Small intestine (tissue), 7 donors: Measurements from ENCODE around the gene MSL2. TPM values are rescaled to one million over a fixed set of nuclear protein-coding genes. Genes with fewer than 3 reads are reported as not detected.
"Not testable (repeated sequence)": the region's sequence is repeated elsewhere in the genome, so short reads cannot be mapped to it uniquely, and the experiment has no call there.

Source experiments
- DNase-seq, 2 donors: peaks; one replicate each; pipeline versions ENCODE4 v3.0.0 to v3.0.0-alpha.2; 2013
- FAIRE-seq: peaks from 2 replicates; lab custom pipeline; 2012; peaks lifted over from hg19 to GRCh38; lab: Jason Lieb, UNC
- H3K27ac ChIP-seq, 3 donors: one replicate each; pipeline ENCODE4 v1.5.1; 2013; ENCODE audit warnings: low read length in 2 of 3, mild to moderate bottlenecking in 2 of 3, control low read depth in 1 of 3, inconsistent platforms in 1 of 3, low read depth in 1 of 3, moderate library complexity in 1 of 3
- H3K27me3 ChIP-seq, 3 donors: one replicate each; pipeline ENCODE4 v1.6.1; 2013; ENCODE audit warnings: low read length in 3 of 3, inconsistent platforms in 1 of 3; ENCODE audit not compliant: control insufficient read depth in 3 of 3, insufficient read depth in 3 of 3
- H3K36me3 ChIP-seq, 3 donors: one replicate each; pipeline ENCODE4 v1.6.1; 2013; ENCODE audit warnings: low read length in 3 of 3, inconsistent platforms in 1 of 3, low read depth in 1 of 3, mild to moderate bottlenecking in 1 of 3, moderate library complexity in 1 of 3; ENCODE audit not compliant: control insufficient read depth in 3 of 3, insufficient read depth in 2 of 3
- H3K4me1 ChIP-seq, 3 donors: one replicate each; pipeline ENCODE4 v1.6.1; 2013; ENCODE audit warnings: low read length in 2 of 3, inconsistent platforms in 1 of 3, low read depth in 1 of 3, mild to moderate bottlenecking in 1 of 3, moderate library complexity in 1 of 3; ENCODE audit not compliant: control insufficient read depth in 3 of 3, insufficient read depth in 2 of 3
- H3K4me3 ChIP-seq, 3 donors: one replicate each; pipeline ENCODE4 v1.5.1; 2013; ENCODE audit warnings: low read length in 3 of 3, control low read depth in 1 of 3, inconsistent platforms in 1 of 3, low read depth in 1 of 3, mild to moderate bottlenecking in 1 of 3, moderate library complexity in 1 of 3
- H3K9me3 ChIP-seq, 2 donors: one replicate each; pipeline ENCODE4 v1.6.1; 2013; ENCODE audit warnings: low read depth in 1 of 2, low read length in 1 of 2; ENCODE audit not compliant: control insufficient read depth in 2 of 2, insufficient read depth in 1 of 2
- WGBS, 3 donors: extraction: QIAGEN DNeasy Blood & Tissue Kit; methylation state at CpG; one replicate each; pipeline ENCODE4 v1.1.7; 2013; 5-methylcytosine and 5-hydroxymethylcytosine counted together
- polyA plus RNA-seq, 4 donors: library from polyadenylated mRNA; stranded (reverse) in 3 of 4; unstranded in 1 of 4; fragments of 200-250 nt in 3 of 4; fragments of 120-200 nt in 1 of 4; gene quantifications; one replicate each; pipeline versions ENCODE4 v1.2.1 to v1.2.3, GENCODE V29; 2013
- donor health status: healthy with polysubstance abuse.
- donor health status: control.
- donor health status: control.
- donor health status: Bipolar disorder and iron deficiency.
- donor health status: healthy.

Gene MSL2
- polyA plus RNA-seq, 4 donors: 3.8 to 29.9 (median 6.5) TPM

GRCh38 chr3:136149667-136150066, 46.5 kb downstream of the MSL2 start:
- Histone ChIP-seq H3K27me3 (no peaks in the 10 kb centered on the region), H3K27ac (no peak overlapping the region), H3K4me1 (peaks cover 0 to 4% (median 1%) of the 10 kb centered on the region in 3 donors), H3K4me3 (no peak overlapping the region), H3K9me3 (no peaks in the 10 kb centered on the region), H3K36me3 (peaks cover 4 to 15% (median 12%) of the 10 kb centered on the region in 3 donors)
- WGBS, 3 donors: 60 to 71% (median 68%) methylated on average over 3 of the region's 3 CpGs
- no peak for FAIRE-seq
- no peak for DNase-seq

DNA sequence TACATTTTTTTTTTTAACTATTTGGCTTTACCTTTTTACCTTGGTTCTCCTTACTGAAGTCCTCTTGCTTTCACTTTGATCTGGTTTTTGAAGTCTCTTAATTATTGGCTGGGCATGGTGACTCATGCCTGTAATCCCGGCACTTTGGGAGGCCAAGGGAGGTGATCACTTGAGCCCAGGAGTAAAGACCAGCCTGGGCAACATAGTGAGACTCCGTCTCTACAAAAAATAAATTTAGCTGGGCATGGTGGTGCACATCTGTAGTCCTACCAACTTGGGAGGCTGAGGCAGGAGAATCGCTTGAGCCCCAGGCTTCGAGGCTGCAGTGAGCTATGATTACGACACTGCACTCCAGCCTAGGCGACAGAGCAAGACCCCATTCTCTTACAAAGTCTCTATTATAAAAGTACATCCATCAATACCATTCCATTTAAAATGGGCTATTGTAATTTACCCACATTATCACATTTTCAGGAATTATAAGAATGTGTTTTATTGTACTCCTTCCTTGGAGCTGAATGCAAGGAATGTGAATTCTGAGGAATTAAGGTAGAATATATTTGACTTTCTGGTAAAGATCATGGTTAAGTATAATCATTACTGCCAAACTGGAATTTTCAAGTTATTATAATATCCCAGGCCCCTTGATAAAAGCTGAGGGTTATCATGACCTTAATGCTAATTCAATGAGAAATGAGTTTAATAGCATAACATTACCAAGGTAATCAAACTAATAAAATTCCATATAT, 49.0 kb downstream of the MSL2 start:
- 82 to 91% (median 87%) methylated on average over 6 of the region's 6 CpGs for WGBS, 3 donors
- Histone ChIP-seq H3K4me1 (peaks cover 0 to 4% (median 0%) of the 10 kb centered on the region in 3 donors), H3K9me3 (no peaks in the 10 kb centered on the region), H3K27ac (no peak overlapping the region), H3K36me3 (peaks cover 4 to 15% (median 12%) of the 10 kb centered on the region in 3 donors), H3K27me3 (no peaks in the 10 kb centered on the region), H3K4me3 (no peak overlapping the region)
- DNase-seq (peak in 1 of 2 donors; percentile 23), FAIRE-seq (no peak)

GRCh38 chr3:136144397-136144796, 51.7 kb downstream of the MSL2 start:
- H3K27ac ChIP-seq, H3K4me3 ChIP-seq, DNase-seq, H3K4me1 ChIP-seq, H3K36me3 ChIP-seq, H3K27me3 ChIP-seq, FAIRE-seq, H3K9me3 ChIP-seq: not testable (repeated sequence)
- WGBS, 3 donors: 98 to 100% (median 98%) methylated on average over 4 of the region's 4 CpGs

DNA sequence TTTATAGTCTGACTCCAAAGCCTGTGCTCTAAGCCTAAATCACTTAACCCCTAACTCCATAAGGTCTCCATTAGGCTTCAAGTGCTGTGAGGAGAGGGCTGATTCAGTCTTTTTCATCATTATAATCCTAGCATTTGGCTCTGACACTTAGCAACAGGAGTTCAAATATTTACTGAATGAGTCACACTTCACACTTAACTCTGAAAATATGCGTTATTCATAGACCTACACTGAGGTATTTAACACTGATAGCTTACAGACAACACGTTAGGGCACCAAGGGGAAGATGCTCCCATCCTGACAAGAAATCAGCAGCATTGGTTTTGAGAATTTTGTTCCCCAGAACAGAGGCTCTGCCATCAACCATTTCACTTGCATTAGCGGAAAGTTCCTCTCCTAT, 53.5 kb downstream of the MSL2 start:
- no peak overlapping the region for H3K27ac ChIP-seq

GRCh38 chr3:136141891-136142290, 54.2 kb downstream of the MSL2 start:
- 88 to 91% (median 89%) methylated on average over 4 of the region's 4 CpGs for WGBS, 3 donors
- peaks cover 0 to 3% (median 0%) of the 10 kb centered on the region in 3 donors for H3K36me3 ChIP-seq
- H3K27me3 ChIP-seq: no peaks in the 10 kb centered on the region
- H3K4me1 ChIP-seq: no peaks in the 10 kb centered on the region
- H3K27ac ChIP-seq: no peak overlapping the region
- FAIRE-seq: no peak
- no peaks in the 10 kb centered on the region for H3K9me3 ChIP-seq
- H3K4me3 ChIP-seq: no peak overlapping the region
- no peak for DNase-seq

More for the DNA sequence above, 53.5 kb downstream of the MSL2 start:
- H3K36me3 ChIP-seq: peaks cover 0 to 6% (median 3%) of the 10 kb centered on the region in 3 donors
- 40 to 54% (median 43%) methylated on average over 3 of the region's 3 CpGs for WGBS, 3 donors
- peaks cover 0 to 2% (median 0%) of the 10 kb centered on the region in 3 donors for H3K4me1 ChIP-seq
- no peaks in the 10 kb centered on the region for H3K9me3 ChIP-seq
- DNase-seq: peak in 1 of 2 donors; percentile 26
- H3K27me3 ChIP-seq: no peaks in the 10 kb centered on the region
- FAIRE-seq: no peak
- no peak overlapping the region for H3K4me3 ChIP-seq

DNA sequence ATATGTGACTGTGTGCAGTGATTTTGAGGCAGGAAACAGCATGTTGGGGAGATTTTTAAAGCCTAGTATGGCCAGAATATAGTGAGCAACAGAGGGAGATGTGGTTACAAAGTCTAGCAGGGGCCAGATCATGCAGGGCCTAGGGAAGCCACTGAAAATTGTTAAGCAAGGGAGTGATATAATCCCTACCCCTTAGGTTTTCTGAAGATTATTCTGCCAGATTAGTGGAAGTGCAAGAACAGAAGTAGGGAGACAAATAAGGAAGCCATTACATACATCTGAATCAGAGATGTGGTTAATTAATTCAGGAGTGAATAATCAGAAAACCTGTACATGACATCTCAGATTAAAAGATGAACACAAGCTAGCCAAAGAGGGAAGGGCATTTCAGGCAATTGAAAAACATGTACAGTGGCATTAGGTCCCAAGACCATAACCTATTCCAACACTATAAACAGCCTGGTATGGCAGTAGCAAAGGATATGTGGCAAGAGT, 54.8 kb downstream of the MSL2 start:
- H3K4me3 ChIP-seq: no peak overlapping the region
- peaks cover 0 to 3% (median 0%) of the 10 kb centered on the region in 3 donors for H3K36me3 ChIP-seq
- no peaks in the 10 kb centered on the region for H3K9me3 ChIP-seq
- no peaks in the 10 kb centered on the region for H3K27me3 ChIP-seq
- no peak for DNase-seq
- FAIRE-seq: no peak
- H3K27ac ChIP-seq: no peak overlapping the region
- no peaks in the 10 kb centered on the region for H3K4me1 ChIP-seq

DNA sequence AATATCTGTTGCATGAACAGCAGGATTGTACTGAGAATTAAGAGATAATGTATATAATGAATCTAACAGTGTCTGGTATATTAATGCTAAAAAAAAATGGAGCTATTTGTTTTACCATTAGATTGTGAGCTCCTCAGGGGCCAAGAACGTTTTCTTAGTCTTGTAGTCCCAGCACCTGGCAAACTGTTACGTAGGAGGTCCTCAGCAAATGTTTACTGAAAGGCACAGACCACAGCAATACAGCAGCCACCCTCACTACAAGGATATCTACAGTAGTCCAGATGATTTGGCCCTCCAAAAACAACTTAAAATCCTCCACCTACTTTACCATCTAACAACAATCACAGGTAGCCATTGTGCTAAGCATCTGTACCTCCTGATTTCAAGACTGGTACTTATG, 59.7 kb downstream of the MSL2 start:
- DNase-seq (no peak), FAIRE-seq (no peak)
- Histone ChIP-seq H3K9me3 (no peaks in the 10 kb centered on the region), H3K27ac (no peak overlapping the region), H3K36me3 (no peaks in the 10 kb centered on the region), H3K4me3 (no peak overlapping the region), H3K27me3 (no peaks in the 10 kb centered on the region), H3K4me1 (peaks cover 0 to 4% (median 0%) of the 10 kb centered on the region in 3 donors)
- 35 to 56% (median 52%) methylated on average over 2 of the region's 2 CpGs for WGBS, 3 donors

DNA sequence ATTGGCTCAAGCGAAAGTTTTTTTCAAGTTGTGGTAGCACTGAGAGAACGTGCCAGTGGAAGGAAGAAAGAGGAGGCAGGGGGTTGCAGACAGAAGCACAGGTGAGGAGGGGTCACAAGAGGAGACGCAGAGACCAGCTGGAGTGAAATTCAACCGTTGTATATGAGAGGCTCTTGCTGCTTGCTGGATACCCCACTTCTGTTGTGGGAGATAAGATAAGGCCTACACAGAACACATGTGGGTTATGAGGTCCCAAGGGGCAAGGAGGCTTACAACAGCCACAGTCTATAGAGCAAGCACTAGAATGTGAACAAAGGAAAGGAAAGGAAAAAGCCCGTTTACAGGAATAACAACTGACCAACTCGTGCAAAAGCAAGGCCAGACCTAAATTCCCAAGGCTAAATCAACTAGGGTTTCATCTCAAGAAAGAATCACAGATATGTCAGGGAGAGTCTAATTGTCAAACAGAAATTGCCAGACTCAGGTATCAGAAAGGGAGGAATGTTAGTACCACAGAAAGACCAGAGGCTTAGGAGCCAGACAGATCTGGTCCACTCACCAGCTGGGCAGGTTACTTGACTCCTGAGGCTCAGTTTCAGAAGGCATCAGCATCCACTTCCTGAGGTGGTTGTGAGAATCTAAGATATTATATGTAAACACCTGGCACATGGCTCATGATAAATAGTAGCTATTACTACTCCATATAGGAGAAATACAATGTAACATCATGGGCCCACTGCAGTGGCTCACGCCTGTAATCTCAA, 60.9 kb downstream of the MSL2 start:
- H3K9me3 ChIP-seq: no peaks in the 10 kb centered on the region
- H3K27ac ChIP-seq: no peak overlapping the region
- H3K4me3 ChIP-seq: no peak overlapping the region
- WGBS, 3 donors: 62 to 71% (median 71%) methylated on average over 7 of the region's 7 CpGs
- peaks cover 0 to 4% (median 0%) of the 10 kb centered on the region in 3 donors for H3K4me1 ChIP-seq
- no peaks in the 10 kb centered on the region for H3K36me3 ChIP-seq
- no peaks in the 10 kb centered on the region for H3K27me3 ChIP-seq
- FAIRE-seq: no peak
- no peak for DNase-seq
